Psoas muscle (tissue), 8 donors: ENCODE results near the gene PFDN2. TPM values are rescaled to one million over a fixed set of nuclear protein-coding genes. Genes with fewer than 3 reads are reported as not detected.

Source experiments
- ATAC-seq, 4 donors: fragments of 200-7000 bp; cut with Tn5 transposase; one replicate each; pipeline ENCODE4 v1.9.1; 2020; ENCODE audit warnings: moderate library complexity in 3 of 4, mild to moderate bottlenecking in 2 of 4
- DNase-seq, 2 donors: peaks; one replicate each; pipeline ENCODE4 v3.0.0-alpha.2; 2020
- H3K27ac ChIP-seq: fragments of 200-600 bp; one replicate; pipeline ENCODE4 v1.8.0; 2022
- H3K27me3 ChIP-seq, 3 donors: fragments of 200-600 bp in 1 of 3; one replicate each; pipeline versions ENCODE4 v1.6.1 to v1.8.0; 2013 to 2022; ENCODE audit warnings: low read length in 2 of 3, mild to moderate bottlenecking in 2 of 3, moderate library complexity in 1 of 3; ENCODE audit not compliant: insufficient read depth in 3 of 3
- H3K36me3 ChIP-seq, 2 donors: fragments of 200-600 bp in 1 of 2; one replicate each; pipeline versions ENCODE4 v1.6.1 to v1.8.0; 2013 to 2022; ENCODE audit warnings: low read depth in 1 of 2, mild to moderate bottlenecking in 1 of 2, moderate library complexity in 1 of 2; ENCODE audit not compliant: insufficient read depth in 1 of 2
- H3K4me1 ChIP-seq: fragments of 200-600 bp; one replicate; pipeline ENCODE4 v1.8.0; 2022
- H3K4me3 ChIP-seq: fragments of 200-600 bp; one replicate; pipeline ENCODE4 v1.8.0; 2022; ENCODE audit warnings: mild to moderate bottlenecking
- H3K9me3 ChIP-seq: fragments of 200-600 bp; one replicate; pipeline ENCODE4 v1.8.0; 2022
- CTCF ChIP-seq: fragments of 200-600 bp; IDR thresholded peaks from one replicate; pipeline ENCODE4 v1.8.0; 2022; ENCODE audit warnings: antibody characterized with exemption
- WGBS, 3 donors: extraction: QIAGEN DNeasy Blood & Tissue Kit; methylation state at CpG; one replicate each; pipeline versions ENCODE4 v1.1.6 to v1.1.7; 2013; 5-methylcytosine and 5-hydroxymethylcytosine counted together
- intact Hi-C, 2 donors: fragments of 100-400 bp; cut with DNase I; formaldehyde crosslinking; loops; one replicate each; pipeline versions ENCODE4 v1.11.0 to v1.14.2; 2022
- polyA plus RNA-seq, 3 donors: library from polyadenylated mRNA; stranded (reverse); fragments of 200-250 nt; gene quantifications; one replicate each; pipeline ENCODE4 v1.2.3, GENCODE V29; 2013
- total RNA-seq, 4 donors: library from RNA; stranded (reverse); fragmentation: NEBNext Ultra II Directional in 2 of 4; extraction: Animal tissue kit (Norgen Biotek cat#: 25700) in 2 of 4; gene quantifications; one replicate each; pipeline versions ENCODE4 v1.2.1 to v1.2.4, GENCODE V29; 2021 to 2023
- donor health status: healthy with polysubstance abuse.
- donor health status: DM: no; HTN: no; CAD: no; lungs with moderate emphysema.
- donor health status: Bipolar disorder and iron deficiency.
- donor health status: healthy.
- donor health status: DM: yes; HTN: yes; CAD: no.
- donor health status: DM: no; HTN: no; CAD: no.
- donor health status: DM: no; HTN: no; CAD: no.
- donor health status: DM: yes; HTN: yes; CAD: no.

The PFDN2 gene
- total and polyA plus RNA-seq, 7 donors, result 60.2 to 759 (median 144) TPM

GRCh38 chr1:161160671-161161145, 42.9 kb upstream of the PFDN2 start:
- Histone ChIP-seq H3K4me3 (peak overlapping the region; percentile 87), H3K9me3 (no peaks in the 10 kb centered on the region), H3K27me3 (no peaks in the 10 kb centered on the region), H3K27ac (no peak overlapping the region), H3K4me1 (peaks cover 22% of the 10 kb centered on the region), H3K36me3 (peaks cover 0 to 59% of the 10 kb centered on the region in 2 donors)
- peak in 1 of 2 donors; percentile 45 for DNase-seq
- no peak for TF ChIP-seq CTCF
- ATAC-seq, result no peak
- intact Hi-C loops, result no loop called here
- 89 to 91% (median 89%) methylated on average over 22 of the region's 22 CpGs for WGBS, 3 donors

DNA sequence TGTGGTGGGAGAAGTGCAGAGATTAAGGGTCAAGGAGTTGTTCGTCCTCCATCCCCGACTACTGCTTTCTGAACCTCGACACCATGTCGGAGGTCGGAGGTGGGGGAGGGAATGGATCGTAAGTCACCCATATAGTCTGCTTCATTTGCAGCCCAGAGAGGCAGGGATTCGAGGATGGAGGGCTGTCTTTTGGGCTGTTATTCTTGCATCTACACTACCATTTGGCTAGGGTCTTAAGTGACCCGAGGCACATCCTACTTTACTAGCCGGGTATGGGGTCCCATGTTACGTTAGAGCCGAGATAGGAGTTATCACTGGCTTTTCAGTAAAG, 42.0 kb upstream of the PFDN2 start:
- no peak for ATAC-seq
- H3K36me3 ChIP-seq, result peaks cover 0 to 58% of the 10 kb centered on the region in 2 donors
- peak overlapping the region; percentile 79 for H3K27ac ChIP-seq
- intact Hi-C loops, result no loop called here
- H3K4me3 ChIP-seq, result peak overlapping the region; percentile 87
- TF ChIP-seq CTCF, result no peak
- H3K9me3 ChIP-seq, result no peaks in the 10 kb centered on the region
- 5 to 7% (median 6%) methylated on average over 11 of the region's 11 CpGs for WGBS, 3 donors
- no peaks in the 10 kb centered on the region for H3K27me3 ChIP-seq
- no peak for DNase-seq
- peaks cover 15% of the 10 kb centered on the region for H3K4me1 ChIP-seq

DNA sequence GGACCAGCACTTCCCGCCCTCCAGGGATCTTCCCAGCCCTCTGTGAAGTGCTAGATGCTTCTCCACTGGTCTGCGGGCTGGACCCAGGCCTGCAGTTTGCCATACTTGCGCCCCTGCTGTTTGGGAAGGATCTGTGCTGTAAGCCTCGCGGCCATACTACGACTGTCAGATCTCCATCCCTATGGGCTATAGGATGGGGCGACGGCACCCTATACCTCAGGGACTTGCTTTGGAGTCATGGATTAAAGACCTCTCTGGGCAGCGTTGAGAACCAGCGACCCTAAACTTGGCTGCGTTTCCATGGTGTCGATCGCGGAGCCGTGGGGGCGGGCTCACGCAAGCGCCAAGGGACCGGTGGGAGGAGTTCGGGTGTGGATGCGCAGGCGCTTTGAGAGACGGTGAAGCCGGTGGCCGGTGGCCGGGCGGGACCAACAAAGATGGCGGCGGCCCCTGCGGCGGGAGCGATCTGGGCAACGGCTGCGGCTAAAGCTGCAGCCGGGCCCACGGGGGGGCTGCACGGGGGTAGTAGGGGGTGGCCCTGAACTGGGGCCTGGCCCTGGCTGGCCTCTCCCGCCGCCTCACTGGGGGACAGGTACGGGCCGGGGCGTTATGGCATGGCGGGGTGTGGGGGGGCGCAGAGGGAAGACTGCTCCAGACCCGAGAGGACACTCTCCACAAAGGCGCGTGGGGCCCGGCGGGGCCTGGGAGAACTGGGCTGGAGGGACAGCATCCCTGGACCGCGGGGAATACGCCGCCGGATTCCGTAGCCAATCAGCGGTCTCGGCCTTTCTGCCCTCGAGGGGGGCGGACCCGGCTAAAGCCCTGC, 41.5 kb upstream of the PFDN2 start, which contains the start of gene USP21:
USP21 (plus strand) TSS at position 414 of the 826 bp plus-strand sequence. CDS start 1,141 bp downstream, outside the sequence.
- H3K27me3 ChIP-seq, result no peaks in the 10 kb centered on the region
- ATAC-seq, result peak; percentile 94 to 99 (median 96)
- no peaks in the 10 kb centered on the region for H3K9me3 ChIP-seq
- peaks cover 0 to 53% of the 10 kb centered on the region in 2 donors for H3K36me3 ChIP-seq
- peak within 1 kb of the TSS; percentile 79 for H3K27ac ChIP-seq
- WGBS, 3 donors, result 1% methylated on average over 41 to 60 of the region's 60 CpGs
- peak; percentile 34 for TF ChIP-seq CTCF
- peak; percentile 94 to 97 for DNase-seq
- peaks cover 16% of the 10 kb centered on the region for H3K4me1 ChIP-seq
- peak within 1 kb of the TSS; percentile 87 for H3K4me3 ChIP-seq
- intact Hi-C loops, result no loop called here

DNA sequence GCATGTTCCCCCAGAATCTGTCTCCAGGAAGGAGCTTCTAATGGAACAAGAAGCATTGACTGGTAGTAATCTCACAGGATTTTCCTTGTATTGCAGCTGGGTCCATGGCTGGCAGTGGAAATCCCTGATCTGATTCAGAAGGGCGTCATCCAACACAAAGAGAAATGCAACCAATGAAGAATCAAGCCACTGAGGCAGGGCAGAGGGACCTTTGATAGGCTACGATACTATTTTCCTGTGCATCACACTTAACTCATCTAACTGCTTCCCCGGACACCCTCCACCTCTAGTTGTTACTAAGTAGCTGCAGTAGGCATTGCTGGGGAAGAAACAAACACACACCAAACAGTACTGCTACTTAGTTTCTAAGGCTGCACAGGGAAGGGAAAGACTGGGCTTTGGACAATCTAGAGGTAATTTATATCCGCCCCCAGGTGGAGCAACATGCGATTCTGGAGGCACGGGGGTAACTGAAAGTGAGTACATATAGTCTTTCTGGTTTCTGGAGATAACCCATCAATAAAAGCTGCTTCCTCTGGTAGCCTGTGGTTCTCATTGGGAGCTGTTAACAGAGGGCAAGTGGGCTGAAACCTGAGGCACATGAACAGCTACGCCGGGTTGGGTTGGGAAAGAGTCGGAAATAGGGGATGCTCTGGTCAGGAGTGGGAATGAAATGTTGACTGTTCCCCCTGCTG, 40.6 kb upstream of the PFDN2 start:
- H3K27ac ChIP-seq, result peak overlapping the region; percentile 79
- DNase-seq, result no peak
- no peaks in the 10 kb centered on the region for H3K27me3 ChIP-seq
- TF ChIP-seq CTCF, result no peak
- ATAC-seq, result no peak
- intact Hi-C loops, result no loop called here
- peaks cover 16% of the 10 kb centered on the region for H3K4me1 ChIP-seq
- H3K9me3 ChIP-seq, result no peaks in the 10 kb centered on the region
- WGBS, 3 donors, result 66 to 79% (median 70%) methylated on average over 9 of the region's 9 CpGs
- H3K4me3 ChIP-seq, result peak overlapping the region; percentile 87
- peaks cover 0 to 44% of the 10 kb centered on the region in 2 donors for H3K36me3 ChIP-seq
